BLaER1 (cell line): Measurements from ENCODE around the gene RUVBL1.

ENCODE experiments used
- H3K27ac ChIP-seq: shearing (Covaris generic); formaldehyde crosslinking; 2 replicates; pipeline ENCODE4 v1.8.1; 2022
- H3K27me3 ChIP-seq: shearing (Covaris generic); formaldehyde crosslinking; 2 replicates; pipeline ENCODE4 v1.8.1; 2022
- H3K36me3 ChIP-seq: shearing (Covaris generic); formaldehyde crosslinking; 2 replicates; pipeline ENCODE4 v1.8.1; 2022
- H3K4me1 ChIP-seq: shearing (Covaris generic); formaldehyde crosslinking; 2 replicates; pipeline ENCODE4 v1.8.1; 2022
- H3K4me2 ChIP-seq: shearing (Covaris generic); formaldehyde crosslinking; 2 replicates; pipeline ENCODE4 v1.8.1; 2022
- H3K4me3 ChIP-seq: shearing (Covaris generic); formaldehyde crosslinking; 2 replicates; pipeline ENCODE4 v1.8.1; 2022
- H3K9ac ChIP-seq: shearing (Covaris generic); formaldehyde crosslinking; 2 replicates; pipeline ENCODE4 v1.8.1; 2022
- H3K9me3 ChIP-seq: shearing (Covaris generic); formaldehyde crosslinking; 2 replicates; pipeline ENCODE4 v1.8.1; 2022
- H4K20me1 ChIP-seq: shearing (Covaris generic); formaldehyde crosslinking; 2 replicates; pipeline ENCODE4 v1.8.1; 2022
- Cebpa-rat ChIP-seq: shearing (Covaris generic); IDR thresholded peaks from 2 replicates; pipeline ENCODE4 v1.8.1; 2022

Gene RUVBL1

GRCh38 chr3:128060473-128061381 lies 62.9 kb downstream of the RUVBL1 start:
- Histone ChIP-seq H3K27ac (no peak overlapping the region), H3K4me1 (no peaks in the 10 kb centered on the region; the same call in 1 of the 2 replicates), H3K9ac (no peak overlapping the region), H4K20me1 (peaks cover 93% of the 10 kb centered on the region), H3K27me3 (no peaks in the 10 kb centered on the region), H3K36me3 (peaks cover 100% of the 10 kb centered on the region), H3K4me3 (no peak overlapping the region), H3K4me2 (no peak overlapping the region), H3K9me3 (no peaks in the 10 kb centered on the region)
- TF ChIP-seq Cebpa-rat = no peak

- H3K4me3 ChIP-seq = no peak overlapping the region
- TF ChIP-seq Cebpa-rat = no peak
- peaks cover 29% of the 10 kb centered on the region for H3K4me1 ChIP-seq
- H3K9ac ChIP-seq = no peak overlapping the region
- H4K20me1 ChIP-seq = peaks cover 78% of the 10 kb centered on the region
- H3K36me3 ChIP-seq = peaks cover 74% of the 10 kb centered on the region
- no peaks in the 10 kb centered on the region for H3K9me3 ChIP-seq
- H3K4me2 ChIP-seq = no peak overlapping the region
- H3K27me3 ChIP-seq = no peaks in the 10 kb centered on the region
- no peak overlapping the region for H3K27ac ChIP-seq
These were observed 67.4 kb downstream of the RUVBL1 start for GRCh38 chr3:128056258-128056657.

GRCh38 chr3:128054367-128054766 lies 69.2 kb downstream of the RUVBL1 start:
- Histone ChIP-seq H3K4me3 (peak overlapping the region; percentile 99; the same call in 1 of the 2 replicates), H3K4me2 (peak overlapping the region; percentile 90), H4K20me1 (peaks cover 61% of the 10 kb centered on the region), H3K9me3 (no peaks in the 10 kb centered on the region), H3K36me3 (peaks cover 55% of the 10 kb centered on the region), H3K27me3 (no peaks in the 10 kb centered on the region), H3K27ac (no peak overlapping the region), H3K4me1 (peaks cover 33% of the 10 kb centered on the region), H3K9ac (peak overlapping the region; percentile 98; the same call in 1 of the 2 replicates)
- no peak for TF ChIP-seq Cebpa-rat

- peaks cover 48% of the 10 kb centered on the region for H3K36me3 ChIP-seq
- peak overlapping the region; percentile 90 for H3K4me2 ChIP-seq
- peaks cover 54% of the 10 kb centered on the region for H4K20me1 ChIP-seq
- TF ChIP-seq Cebpa-rat = no peak
- peaks cover 33% of the 10 kb centered on the region for H3K4me1 ChIP-seq
- 0 out of 2 replicates have a peak overlapping the region, but pooled peaks have one; percentile 98 for H3K27ac ChIP-seq
- peak overlapping the region; percentile 98 for H3K9ac ChIP-seq
- H3K4me3 ChIP-seq = peak overlapping the region; percentile 99
- H3K9me3 ChIP-seq = no peaks in the 10 kb centered on the region
- no peaks in the 10 kb centered on the region for H3K27me3 ChIP-seq
These were observed 70.0 kb downstream of the RUVBL1 start for GRCh38 chr3:128053614-128054013.

- H3K9me3 ChIP-seq = no peaks in the 10 kb centered on the region
- H3K27ac ChIP-seq = peak overlapping the region; percentile 98
- H4K20me1 ChIP-seq = peaks cover 46% of the 10 kb centered on the region
- H3K4me2 ChIP-seq = peak overlapping the region; percentile 90
- H3K27me3 ChIP-seq = no peaks in the 10 kb centered on the region
- H3K4me3 ChIP-seq = peak overlapping the region; percentile 99
- peaks cover 33% of the 10 kb centered on the region for H3K4me1 ChIP-seq
- no peak for TF ChIP-seq Cebpa-rat
- H3K9ac ChIP-seq = peak overlapping the region; percentile 98
- peaks cover 39% of the 10 kb centered on the region for H3K36me3 ChIP-seq
These were observed 70.8 kb downstream of the RUVBL1 start for GRCh38 chr3:128052595-128053351.

- Histone ChIP-seq H3K4me1 (peaks cover 33% of the 10 kb centered on the region), H3K36me3 (peaks cover 32% of the 10 kb centered on the region), H3K27me3 (no peaks in the 10 kb centered on the region), H4K20me1 (peaks cover 43% of the 10 kb centered on the region), H3K9ac (peak within 1 kb of the TSS; percentile 98), H3K27ac (peak within 1 kb of the TSS; percentile 98), H3K9me3 (no peaks in the 10 kb centered on the region), H3K4me2 (peak within 1 kb of the TSS; percentile 97), H3K4me3 (peak within 1 kb of the TSS; percentile 99)
- no peak for TF ChIP-seq Cebpa-rat
These were observed 71.6 kb downstream of the RUVBL1 start, which contains the start of gene SEC61A1 for GRCh38 chr3:128051837-128052594. TSS of gene SEC61A1 (plus strand) at chr3:128052437. CDS start at chr3:128052553, 116 bp downstream.

GRCh38 chr3:128051459-128051836 lies 72.2 kb downstream of the RUVBL1 start:
- H3K4me1 ChIP-seq = peaks cover 33% of the 10 kb centered on the region
- no peaks in the 10 kb centered on the region for H3K27me3 ChIP-seq
- peaks cover 37% of the 10 kb centered on the region for H4K20me1 ChIP-seq
- H3K9ac ChIP-seq = peak overlapping the region; percentile 98
- H3K4me2 ChIP-seq = peak overlapping the region; percentile 97
- H3K27ac ChIP-seq = peak overlapping the region; percentile 98
- H3K36me3 ChIP-seq = peaks cover 26% of the 10 kb centered on the region
- H3K9me3 ChIP-seq = no peaks in the 10 kb centered on the region
- TF ChIP-seq Cebpa-rat = no peak
- H3K4me3 ChIP-seq = peak overlapping the region; percentile 99

- Histone ChIP-seq H4K20me1 (peaks cover 29% of the 10 kb centered on the region), H3K27ac (no peak overlapping the region), H3K9ac (no peak overlapping the region), H3K27me3 (no peaks in the 10 kb centered on the region), H3K4me3 (no peak overlapping the region), H3K4me1 (peaks cover 33% of the 10 kb centered on the region), H3K36me3 (peaks cover 18% of the 10 kb centered on the region), H3K4me2 (no peak overlapping the region), H3K9me3 (no peaks in the 10 kb centered on the region)
- no peak for TF ChIP-seq Cebpa-rat
These were observed 73.0 kb downstream of the RUVBL1 start for GRCh38 chr3:128050597-128050996.

GRCh38 chr3:128041344-128041743 lies 82.3 kb downstream of the RUVBL1 start:
- no peaks in the 10 kb centered on the region for H3K4me1 ChIP-seq
- H3K27me3 ChIP-seq = no peaks in the 10 kb centered on the region
- no peak overlapping the region for H3K4me2 ChIP-seq
- no peak overlapping the region for H3K4me3 ChIP-seq
- no peaks in the 10 kb centered on the region for H3K9me3 ChIP-seq
- no peak for TF ChIP-seq Cebpa-rat
- no peaks in the 10 kb centered on the region for H4K20me1 ChIP-seq
- no peaks in the 10 kb centered on the region for H3K36me3 ChIP-seq
- H3K9ac ChIP-seq = no peak overlapping the region
- H3K27ac ChIP-seq = no peak overlapping the region
